Right cardiac atrium (tissue), 5 donors: ENCODE results near the gene CFAP77. TPM values are rescaled to one million over a fixed set of nuclear protein-coding genes. Genes with fewer than 3 reads are reported as not detected.

ENCODE experiments used
- ATAC-seq, 2 donors: fragments of 200-7000 bp; cut with Tn5 transposase; one replicate each; pipeline versions ENCODE4 v1.8.0 to v1.9.1; 2020; ENCODE audit warnings: moderate library complexity in 2 of 2, mild to moderate bottlenecking in 1 of 2
- DNase-seq, 3 donors: peaks; one replicate each; pipeline ENCODE4 v3.0.0-alpha.2; 2020
- H3K27ac ChIP-seq: one replicate; pipeline ENCODE4 v1.5.1; 2013; ENCODE audit warnings: mild to moderate bottlenecking, low read length, control low read depth, moderate library complexity
- H3K27me3 ChIP-seq: one replicate; pipeline ENCODE4 v1.6.1; 2013; ENCODE audit not compliant: control insufficient read depth, insufficient read depth
- H3K4me1 ChIP-seq: one replicate; pipeline ENCODE4 v1.6.1; 2013; ENCODE audit warnings: low read length; ENCODE audit not compliant: control insufficient read depth, insufficient read depth
- H3K4me3 ChIP-seq: one replicate; pipeline ENCODE4 v1.5.1; 2013; ENCODE audit warnings: low read length, control low read depth
- H3K9me3 ChIP-seq: one replicate; pipeline ENCODE4 v1.6.1; 2013; ENCODE audit warnings: low read length; ENCODE audit not compliant: control insufficient read depth
- WGBS: extraction: QIAGEN DNeasy Blood & Tissue Kit; methylation state at CpG from one replicate; pipeline ENCODE4 v1.1.7; 2013; 5-methylcytosine and 5-hydroxymethylcytosine counted together
- intact Hi-C, 4 donors: fragments of 100-400 bp; cut with DNase I; formaldehyde crosslinking; loops; one replicate each; pipeline versions ENCODE4 v1.11.0 to v1.14.0; 2022 to 2023
- polyA plus RNA-seq: library from polyadenylated mRNA; stranded (reverse); fragments of 200-250 nt; gene quantifications from one replicate; pipeline ENCODE4 v1.2.3, GENCODE V29; 2013
- total RNA-seq, 4 donors: library from RNA; stranded (reverse); fragmentation: NEBNext Ultra II Directional; extraction: Animal tissue kit (Norgen Biotek cat#: 25700); gene quantifications; one replicate each; pipeline ENCODE4 v1.2.1, GENCODE V29; 2021
- donor health status: healthy with polysubstance abuse.
- donor health status: DM: no; HTN: yes; CAD: no.
- donor health status: DM: no; HTN: no; CAD: no.
- donor health status: DM: no; HTN: yes; CAD: no; lungs with severe emphysema.
- donor health status: DM: yes; HTN: yes; CAD: no.

CFAP77 gene
- total and polyA plus RNA-seq, 5 donors, result 2.3 to 6.5 (median 4.3) TPM

- no peak for DNase-seq
- H3K27ac ChIP-seq, result no peak overlapping the region
- no peak overlapping the region for H3K4me3 ChIP-seq
- H3K27me3 ChIP-seq, result no peaks in the 10 kb centered on the region
- ATAC-seq, result no peak
- WGBS, result 75% methylated on average over 21 of the region's 21 CpGs
- no peaks in the 10 kb centered on the region for H3K9me3 ChIP-seq
- intact Hi-C loops, result loop anchor here in 1 of 4 donors (10.0 kb wide), 1 partner anchor 47 kb away; no protein-coding TSS in a partner anchor
- no peaks in the 10 kb centered on the region for H3K4me1 ChIP-seq
These were observed 108.0 kb downstream of the CFAP77 start for GRCh38 chr9:132517815-132518550.

GRCh38 chr9:132518626-132519025 is 108.6 kb downstream of the CFAP77 start:
- 83% methylated on average over 11 of the region's 11 CpGs for WGBS
- ATAC-seq, result no peak
- Histone ChIP-seq H3K4me1 (no peaks in the 10 kb centered on the region), H3K27ac (no peak overlapping the region), H3K4me3 (no peak overlapping the region), H3K27me3 (no peaks in the 10 kb centered on the region), H3K9me3 (no peaks in the 10 kb centered on the region)
- intact Hi-C loops, result loop anchor here in 1 of 4 donors (10.0 kb wide), 1 partner anchor 46 kb away; no protein-coding TSS in a partner anchor
- no peak for DNase-seq

GRCh38 chr9:132519033-132519432 is 109.0 kb downstream of the CFAP77 start:
- no peak overlapping the region for H3K4me3 ChIP-seq
- no peak for ATAC-seq
- DNase-seq, result no peak
- no peaks in the 10 kb centered on the region for H3K9me3 ChIP-seq
- 85% methylated on average over 2 of the region's 2 CpGs for WGBS
- no peak overlapping the region for H3K27ac ChIP-seq
- intact Hi-C loops, result loop anchor here in 1 of 4 donors (10.0 kb wide), 1 partner anchor 46 kb away; no protein-coding TSS in a partner anchor
- no peaks in the 10 kb centered on the region for H3K27me3 ChIP-seq
- no peaks in the 10 kb centered on the region for H3K4me1 ChIP-seq

GRCh38 chr9:132520612-132521011 is 110.6 kb downstream of the CFAP77 start:
- Histone ChIP-seq H3K4me3 (no peak overlapping the region), H3K4me1 (no peaks in the 10 kb centered on the region), H3K9me3 (no peaks in the 10 kb centered on the region), H3K27ac (no peak overlapping the region), H3K27me3 (no peaks in the 10 kb centered on the region)
- no peak for DNase-seq
- 77% methylated on average over 5 of the region's 5 CpGs for WGBS
- no peak for ATAC-seq
- intact Hi-C loops, result no loop called here

GRCh38 chr9:132525308-132526023 is 115.5 kb downstream of the CFAP77 start:
- H3K9me3 ChIP-seq, result no peaks in the 10 kb centered on the region
- no peaks in the 10 kb centered on the region for H3K27me3 ChIP-seq
- H3K27ac ChIP-seq, result no peak overlapping the region
- DNase-seq (no peak), ATAC-seq (no peak)
- H3K4me1 ChIP-seq, result no peaks in the 10 kb centered on the region
- intact Hi-C loops, result no loop called here
- H3K4me3 ChIP-seq, result no peak overlapping the region
- WGBS, result 82% methylated on average over 5 of the region's 5 CpGs

- no peak for DNase-seq
- 37% methylated on average over 13 of the region's 13 CpGs for whole genome bisulfite sequencing
These were observed 121.2 kb downstream of the CFAP77 start for GRCh38 chr9:132531195-132531594.

GRCh38 chr9:132531710-132532570 is 121.9 kb downstream of the CFAP77 start:
- H3K27me3 ChIP-seq, result no peaks in the 10 kb centered on the region
- no peak overlapping the region for H3K4me3 ChIP-seq
- DNase-seq (no peak), ATAC-seq (no peak)
- 80% methylated on average over 25 of the region's 25 CpGs for WGBS
- intact Hi-C loops, result no loop called here
- H3K4me1 ChIP-seq, result no peaks in the 10 kb centered on the region
- H3K9me3 ChIP-seq, result no peaks in the 10 kb centered on the region
- H3K27ac ChIP-seq, result no peak overlapping the region

More at GRCh38 chr9:132531195-132531594, 121.2 kb downstream of the CFAP77 start:
- intact Hi-C loops, result no loop called here
- no peak overlapping the region for H3K27ac ChIP-seq
- H3K27me3 ChIP-seq, result no peaks in the 10 kb centered on the region
- H3K9me3 ChIP-seq, result no peaks in the 10 kb centered on the region
- ATAC-seq, result no peak
- H3K4me1 ChIP-seq, result no peaks in the 10 kb centered on the region
- no peak overlapping the region for H3K4me3 ChIP-seq

GRCh38 chr9:132534832-132535231 is 124.8 kb downstream of the CFAP77 start:
- DNase-seq (no peak), ATAC-seq (no peak)
- 88% methylated on average over 2 of the region's 2 CpGs for WGBS
- intact Hi-C loops, result no loop called here
- H3K9me3 ChIP-seq, result no peaks in the 10 kb centered on the region
- H3K27me3 ChIP-seq, result no peaks in the 10 kb centered on the region
- no peaks in the 10 kb centered on the region for H3K4me1 ChIP-seq
- H3K4me3 ChIP-seq, result no peak overlapping the region
- no peak overlapping the region for H3K27ac ChIP-seq

GRCh38 chr9:132536124-132536523 is 126.1 kb downstream of the CFAP77 start:
- Histone ChIP-seq H3K27me3 (no peaks in the 10 kb centered on the region), H3K9me3 (no peaks in the 10 kb centered on the region), H3K4me1 (no peaks in the 10 kb centered on the region), H3K4me3 (no peak overlapping the region), H3K27ac (no peak overlapping the region)
- intact Hi-C loops, result no loop called here
- 86% methylated on average over 1 of the region's 1 CpG for WGBS
- ATAC-seq, result no peak
- no peak for DNase-seq

- intact Hi-C loops, result no loop called here
- H3K27ac ChIP-seq, result no peak overlapping the region
- H3K27me3 ChIP-seq, result no peaks in the 10 kb centered on the region
- WGBS, result 82% methylated on average over 12 of the region's 12 CpGs
- H3K4me3 ChIP-seq, result no peak overlapping the region
- H3K9me3 ChIP-seq, result no peaks in the 10 kb centered on the region
- no peak for ATAC-seq
- no peak for DNase-seq
- peaks cover 2% of the 10 kb centered on the region for H3K4me1 ChIP-seq
These were observed 127.3 kb downstream of the CFAP77 start for GRCh38 chr9:132537352-132537751.
